Inferior parietal cortex (tissue), 1 donor: Measurements from ENCODE around the gene CCL20.
"Not testable (repeated sequence)": the region's sequence is repeated elsewhere in the genome, so short reads cannot be mapped to it uniquely, and the experiment has no call there.

Source experiments
- DNase-seq: peaks from one replicate; pipeline ENCODE4 v3.0.0-alpha.2; 2016; ENCODE audit errors: extremely low spot score

The CCL20 gene, protein sequence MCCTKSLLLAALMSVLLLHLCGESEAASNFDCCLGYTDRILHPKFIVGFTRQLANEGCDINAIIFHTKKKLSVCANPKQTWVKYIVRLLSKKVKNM

DNA sequence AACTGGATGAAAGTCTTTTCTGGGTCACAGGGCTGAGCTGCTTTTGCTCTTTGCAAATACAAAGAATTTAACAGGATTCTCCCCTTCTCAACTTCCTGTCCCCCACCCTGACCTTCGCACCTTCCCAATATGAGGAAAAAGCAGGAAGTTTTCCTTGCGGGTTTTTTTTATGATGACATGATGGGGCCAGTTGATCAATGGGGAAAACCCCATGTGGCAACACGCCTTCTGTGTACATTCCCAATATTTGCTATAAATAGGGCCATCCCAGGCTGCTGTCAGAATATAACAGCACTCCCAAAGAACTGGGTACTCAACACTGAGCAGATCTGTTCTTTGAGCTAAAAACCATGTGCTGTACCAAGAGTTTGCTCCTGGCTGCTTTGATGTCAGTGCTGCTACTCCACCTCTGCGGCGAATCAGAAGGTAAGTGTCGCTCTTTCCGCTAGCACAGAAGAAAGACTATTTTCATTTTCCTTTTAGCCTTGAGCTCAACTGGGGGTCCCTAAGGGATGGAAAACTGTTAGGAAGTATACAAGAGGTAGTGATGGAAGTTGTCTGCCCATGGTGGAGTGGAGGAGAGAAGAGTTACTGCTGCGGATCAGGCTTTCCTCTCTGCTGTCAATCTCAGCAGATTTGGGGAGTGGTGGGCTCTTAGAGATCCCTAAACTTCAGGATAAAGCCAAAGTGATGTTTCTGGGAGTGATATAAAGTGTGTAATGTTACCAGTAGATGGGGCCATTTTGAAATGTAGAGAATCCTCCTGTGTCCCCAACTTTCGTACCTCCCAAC lies at the start of gene CCL20:
CCL20 (plus strand) TSS at position 281 of the 792 bp plus-strand sequence; CDS start at position 351, 70 bp downstream.
- no peak for DNase-seq

DNA sequence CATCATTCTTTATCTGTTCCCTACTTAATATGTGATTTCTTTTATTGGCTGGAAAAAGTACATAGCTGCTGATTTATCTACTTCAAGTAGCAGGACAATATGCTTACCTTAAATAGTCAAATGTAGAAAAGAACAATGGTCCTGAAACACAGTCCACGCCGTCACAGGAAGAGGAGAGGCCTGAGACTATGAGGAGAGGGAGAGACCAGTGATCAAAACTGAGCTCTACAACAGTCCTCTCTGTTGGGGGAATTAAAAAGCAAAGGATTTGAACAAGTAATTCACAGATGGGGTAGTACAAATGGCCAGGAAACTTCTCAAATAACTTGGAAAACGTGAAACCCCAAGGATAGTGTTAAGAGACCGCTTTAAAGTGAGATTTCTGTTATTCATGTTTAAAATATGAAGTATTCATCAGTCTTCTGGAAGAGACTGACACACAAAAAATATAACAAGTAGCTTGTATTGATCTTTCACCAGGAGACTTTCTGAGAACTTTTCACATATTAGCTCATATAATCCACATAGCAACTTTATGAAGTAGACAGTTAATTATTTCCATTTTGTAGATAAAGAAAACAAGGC lies 47.8 kb upstream of the CCL20 start:
- no peak for DNase-seq

DNA sequence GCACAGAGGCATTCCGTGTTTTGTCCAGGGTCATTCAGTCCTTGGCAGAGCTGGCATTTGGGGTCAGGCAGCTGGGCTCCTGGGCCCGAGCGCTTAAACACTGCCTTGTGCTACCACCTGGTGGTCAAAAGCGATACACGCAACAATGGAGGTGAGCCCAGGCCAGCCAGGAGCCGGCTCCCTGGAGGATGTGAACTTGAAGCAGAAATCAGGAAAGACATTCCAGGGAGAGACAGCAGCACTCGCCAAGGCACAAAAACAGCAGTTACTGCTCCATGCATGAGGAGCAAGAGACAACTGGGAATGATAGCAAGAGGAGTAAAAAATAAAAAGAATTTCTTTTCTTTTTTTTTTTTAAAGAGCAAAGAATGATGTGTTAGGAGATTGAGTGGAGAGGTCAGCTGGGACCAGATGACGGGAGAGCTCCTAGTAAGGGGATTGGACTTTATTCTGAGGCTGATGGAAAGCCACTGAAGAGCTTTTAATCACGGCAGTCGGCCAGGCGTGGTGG lies 47.2 kb upstream of the CCL20 start:
- DNase-seq: peak; percentile 88

DNA sequence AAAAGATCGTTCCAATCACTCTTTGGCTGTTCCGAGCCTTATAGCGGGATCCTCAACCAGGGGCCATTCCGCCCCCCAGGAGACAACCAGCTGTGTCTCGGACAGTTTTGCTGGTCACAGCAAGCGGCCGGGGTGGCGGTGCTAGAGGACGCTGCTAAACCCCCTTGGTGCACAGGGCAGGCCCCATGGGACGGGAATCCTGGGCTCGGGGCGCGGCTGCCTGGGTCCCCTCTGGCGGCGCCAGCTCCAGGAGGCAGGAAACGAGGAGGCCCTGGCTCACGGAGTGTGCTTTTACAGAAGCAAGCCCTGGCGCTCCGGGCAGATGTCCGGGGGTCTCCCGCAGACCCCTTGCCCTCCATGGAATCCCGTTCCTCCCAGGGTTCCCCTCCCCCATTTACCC lies 45.8 kb upstream of the CCL20 start:
- DNase-seq: no peak

DNA sequence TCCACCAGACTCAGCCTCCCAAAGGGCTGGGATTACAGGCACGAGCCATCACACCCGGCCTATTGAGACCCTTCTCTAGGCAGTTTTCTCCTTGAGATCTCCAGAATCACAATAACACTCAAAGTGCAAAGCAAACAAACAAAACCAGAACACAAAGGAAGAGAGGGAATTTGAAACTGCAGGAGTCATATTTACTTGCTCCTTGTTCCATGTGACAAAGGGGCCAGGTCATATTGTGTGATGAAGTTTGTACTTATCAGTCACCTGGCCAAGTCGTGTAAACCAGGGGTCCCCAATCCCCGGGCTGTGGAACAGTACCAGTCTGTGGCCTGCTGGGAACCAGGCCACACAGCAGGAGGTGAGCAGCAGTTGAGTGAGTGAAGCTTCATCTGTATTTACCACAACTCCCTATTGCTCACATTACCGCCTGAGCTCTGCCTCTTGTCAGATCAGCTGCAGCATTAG lies 41.4 kb upstream of the CCL20 start:
- no peak for DNase-seq

DNA sequence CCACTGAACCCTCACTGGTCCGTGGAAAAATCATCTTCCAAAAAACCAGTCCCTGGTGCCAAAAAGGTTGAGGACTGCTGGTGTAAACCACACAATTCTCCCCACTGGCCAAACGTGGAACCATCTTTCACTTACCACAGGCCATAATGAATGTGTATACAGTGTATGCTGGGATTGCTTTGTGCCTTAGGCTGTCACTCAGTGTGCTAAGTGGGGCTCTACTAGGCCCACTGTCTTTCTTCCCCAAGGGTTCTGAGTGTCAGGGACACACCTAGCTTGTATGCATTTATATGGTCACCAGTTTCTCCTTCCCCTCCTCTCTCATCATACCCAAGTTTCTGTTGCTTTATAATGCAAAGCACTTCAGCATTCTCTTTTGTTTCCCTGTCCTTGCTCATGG lies 40.7 kb upstream of the CCL20 start:
- DNase-seq: no peak

DNA sequence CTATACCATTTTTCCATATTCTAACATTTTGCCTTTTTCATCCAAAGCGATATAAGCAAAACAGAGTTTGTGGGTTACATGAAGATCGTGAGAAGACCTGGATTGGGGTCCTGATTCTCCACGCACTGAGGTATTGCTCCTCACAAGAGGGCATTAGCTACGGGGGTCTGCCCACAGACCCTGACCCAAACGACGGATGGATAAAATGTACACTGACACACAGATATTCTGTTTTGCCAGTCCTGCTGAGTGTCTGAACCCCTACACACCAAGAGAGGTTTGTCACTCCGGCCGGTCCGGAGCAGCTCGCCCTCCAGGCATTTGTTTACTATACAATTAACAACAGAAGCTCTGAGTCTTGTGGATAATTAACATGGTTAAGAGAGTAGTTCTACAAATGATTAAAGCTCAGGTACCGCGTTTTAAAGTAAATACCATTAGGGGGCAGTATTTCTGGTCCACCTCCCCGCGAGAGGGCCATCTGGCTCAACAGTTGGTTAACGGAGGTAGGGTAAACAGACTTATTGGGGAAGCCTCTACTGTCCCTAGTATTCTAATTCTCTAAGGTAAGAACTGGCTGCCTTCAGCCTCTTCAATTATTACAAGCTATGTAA lies 39.5 kb upstream of the CCL20 start:
- DNase-seq: no peak

DNA sequence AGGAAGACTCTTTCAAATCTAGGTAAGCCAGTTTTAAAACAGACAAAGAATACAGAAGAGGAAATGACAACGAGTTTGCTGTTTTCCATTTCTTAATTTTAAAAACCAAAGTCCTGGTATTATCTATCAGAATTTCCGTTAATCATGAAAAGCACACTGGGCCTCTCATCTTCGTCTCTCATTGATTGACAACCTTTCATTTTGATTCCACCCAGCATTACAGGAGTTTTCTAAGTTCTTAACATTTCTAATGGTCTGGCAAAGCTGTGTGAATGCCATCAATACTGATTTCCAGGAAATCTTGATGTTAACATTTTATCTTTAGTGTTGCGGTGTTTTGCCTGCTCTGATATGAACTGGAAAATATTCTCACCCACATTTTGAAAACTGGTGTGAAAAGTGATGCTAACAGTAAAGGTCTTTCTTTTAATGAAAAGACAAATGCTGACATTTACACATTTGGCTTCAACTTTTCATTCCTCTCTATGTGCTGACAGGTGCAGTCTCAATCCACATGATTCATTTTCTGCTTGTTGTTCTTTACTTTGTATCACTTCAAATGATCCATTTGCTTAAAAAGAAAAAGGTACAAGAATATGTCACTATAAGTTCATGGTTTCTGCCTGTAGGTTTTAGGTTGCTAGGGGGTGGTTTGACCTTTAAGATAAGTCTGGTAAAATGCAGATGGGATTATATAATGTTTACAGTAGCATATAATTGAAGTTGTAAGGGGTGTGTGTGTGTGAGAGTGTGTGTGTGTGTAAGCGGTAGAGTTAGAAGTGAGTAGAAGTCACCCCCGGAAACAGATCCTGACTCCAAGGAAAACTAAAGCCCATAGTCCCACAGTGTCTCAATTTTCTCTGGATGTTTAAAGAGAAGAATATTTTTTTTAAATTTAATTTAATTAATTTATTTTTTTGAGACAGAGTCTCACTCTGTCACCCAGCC lies 38.5 kb upstream of the CCL20 start:
- DNase-seq: no peak

DNA sequence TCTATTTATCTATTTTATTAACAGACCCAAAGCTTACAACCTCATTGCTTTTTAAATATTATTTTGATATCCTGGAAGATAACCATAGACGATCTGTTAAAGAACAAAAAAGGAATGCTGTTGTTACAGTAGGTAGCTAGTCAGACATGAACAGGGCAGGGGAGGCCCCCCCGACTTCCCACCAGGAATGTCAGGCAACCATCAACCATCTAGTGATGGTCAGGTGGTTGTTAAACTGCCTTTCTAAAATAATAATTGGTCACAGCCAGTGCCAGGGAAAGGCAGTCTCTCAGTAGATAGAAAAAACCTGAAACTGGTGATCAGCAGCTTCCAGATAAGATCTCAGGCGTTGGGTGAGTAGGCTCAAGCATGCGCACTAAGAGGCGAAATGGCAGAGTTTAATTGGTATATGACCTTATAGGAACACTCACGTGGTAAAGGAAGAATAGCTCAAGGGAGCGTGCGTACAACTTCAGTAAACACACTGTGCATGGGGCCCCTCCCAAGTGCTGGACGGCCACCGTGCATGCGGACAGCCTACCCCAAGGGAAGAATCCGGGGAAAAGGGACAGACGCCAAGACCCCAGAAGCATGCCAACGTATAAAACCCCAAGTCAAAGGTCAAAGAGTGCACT lies 32.5 kb upstream of the CCL20 start:
- no peak for DNase-seq

DNA sequence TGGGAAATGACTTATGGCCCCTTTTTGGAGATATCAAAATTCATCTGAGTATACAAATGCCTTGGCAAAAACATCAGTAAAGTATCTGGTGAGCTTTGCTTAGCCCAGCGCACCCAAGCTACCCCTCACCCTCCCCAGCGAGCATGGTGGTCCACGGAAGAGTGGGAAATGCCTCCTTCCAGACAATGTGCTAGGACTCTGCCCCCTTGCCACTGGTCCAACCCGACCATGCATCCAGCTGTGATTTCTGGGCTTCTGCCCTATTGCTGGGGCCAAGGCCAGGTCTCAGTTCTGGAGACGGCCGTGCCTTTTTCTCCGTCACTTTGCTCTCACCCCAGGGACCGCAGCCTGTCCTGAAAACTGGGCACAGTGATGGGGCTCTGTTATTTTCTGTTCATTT lies 31.8 kb upstream of the CCL20 start:
- no peak for DNase-seq

DNA sequence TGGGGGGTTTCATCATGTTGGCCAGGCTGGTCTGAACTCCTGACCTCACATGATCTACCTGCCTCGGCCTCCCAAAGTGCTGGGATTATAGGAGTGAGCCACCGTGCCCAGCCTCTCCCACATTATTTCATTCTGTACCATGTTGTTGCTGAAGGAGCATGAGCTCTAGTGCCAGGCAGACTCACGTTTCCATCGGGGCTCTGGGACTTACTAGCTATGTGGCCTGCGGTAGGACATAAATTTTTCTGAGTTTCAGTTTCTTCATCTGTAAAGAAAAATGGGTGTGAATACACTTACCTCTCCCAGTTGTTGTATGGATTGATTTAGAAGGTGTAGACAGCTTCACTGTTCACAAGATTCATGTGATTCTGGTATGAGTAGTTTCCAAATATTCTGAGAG lies 30.8 kb upstream of the CCL20 start:
- no peak for DNase-seq

DNA sequence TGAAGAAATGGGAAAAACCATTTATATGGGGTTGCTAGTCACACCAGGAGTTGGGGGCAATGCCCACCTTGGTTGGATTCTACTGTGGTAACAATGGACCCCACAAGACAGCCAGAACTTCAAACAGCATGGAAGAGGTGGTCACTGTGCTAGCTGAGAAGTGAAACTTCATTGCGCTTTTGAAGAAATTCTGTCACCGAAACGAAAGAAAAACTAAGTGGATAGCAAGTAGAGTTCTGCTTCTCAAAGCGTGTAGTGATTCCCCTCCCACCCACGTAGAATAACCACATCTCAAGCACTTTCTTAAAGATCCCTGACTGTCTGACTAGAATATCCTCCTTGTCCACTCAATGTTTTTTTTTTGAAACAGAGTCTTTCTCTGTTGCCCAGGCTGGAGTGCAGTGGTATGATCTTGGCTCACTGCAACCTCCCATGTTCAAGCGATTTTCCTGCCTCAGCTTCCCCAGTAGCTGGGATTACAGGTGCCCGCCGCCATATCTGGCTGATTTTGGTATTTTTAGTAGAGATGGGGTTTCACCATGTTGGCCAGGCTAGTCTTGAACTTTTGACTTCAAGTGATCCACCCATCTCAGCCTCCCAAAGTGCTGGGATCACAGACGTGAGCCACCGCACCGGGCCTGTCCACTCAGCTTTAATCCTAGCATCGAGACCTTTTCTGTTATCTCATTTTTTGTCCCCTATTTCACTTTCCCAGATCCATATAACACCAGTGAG lies 30.1 kb upstream of the CCL20 start:
- DNase-seq: no peak

DNA sequence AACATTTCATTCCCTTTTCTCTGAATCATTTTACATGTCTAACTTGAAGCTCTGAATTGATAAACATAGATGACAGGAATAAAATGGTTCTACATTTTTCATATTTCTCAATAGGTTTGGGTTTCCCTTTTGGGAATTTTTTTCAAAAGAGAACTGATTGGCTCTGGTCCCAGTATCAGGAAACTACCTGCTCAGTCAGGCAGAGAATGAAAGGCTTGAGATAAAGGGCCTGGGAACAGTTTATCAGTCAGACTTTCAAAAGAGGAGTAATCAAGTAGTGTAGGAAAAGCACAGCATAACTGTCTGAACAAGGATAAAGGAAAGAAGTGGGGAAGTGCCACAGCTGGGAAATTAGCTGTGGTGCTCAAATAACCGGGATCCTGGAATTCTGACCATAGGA lies 28.3 kb upstream of the CCL20 start:
- DNase-seq: no peak

DNA sequence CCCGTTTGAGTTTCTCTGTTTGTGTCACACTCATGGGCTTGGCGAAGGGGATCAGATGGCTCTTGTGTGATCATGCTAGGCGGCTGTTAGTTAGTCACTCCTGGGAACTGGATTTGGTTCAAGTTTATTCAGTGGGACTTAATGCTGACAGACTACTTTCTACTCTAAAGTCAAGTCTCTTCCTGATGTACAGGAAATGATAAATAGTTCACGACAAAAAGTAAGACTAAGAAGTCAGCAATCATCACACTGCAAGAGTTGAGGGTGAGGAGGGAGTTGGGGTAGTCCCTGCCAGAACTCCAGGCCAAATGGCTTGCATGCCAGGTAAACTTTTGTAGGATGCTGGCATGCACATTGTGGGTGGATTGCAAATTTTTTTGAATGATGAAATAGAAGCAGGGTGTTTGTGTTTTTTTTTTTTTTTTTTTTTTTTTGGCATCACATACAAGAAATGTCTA lies 25.1 kb upstream of the CCL20 start:
- DNase-seq: no peak

DNA sequence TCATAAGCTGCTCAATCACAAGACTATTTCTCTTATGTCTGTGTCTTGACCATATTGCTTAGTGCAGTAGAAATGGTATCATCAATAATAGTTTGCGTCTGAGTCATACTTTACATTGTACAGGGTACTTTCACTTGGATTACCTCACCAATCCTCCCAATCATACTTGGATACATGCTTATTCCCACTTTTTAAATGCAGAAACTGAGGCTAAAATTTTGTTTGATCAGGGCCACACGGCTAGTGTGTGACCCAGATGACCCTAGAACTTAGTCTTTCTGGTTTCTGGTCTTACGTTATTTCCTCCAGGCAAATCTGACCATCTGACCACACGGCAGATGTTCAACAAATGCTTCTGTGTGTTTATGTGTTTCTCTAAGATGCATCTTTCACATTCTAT lies 23.8 kb upstream of the CCL20 start:
- DNase-seq: no peak

DNA sequence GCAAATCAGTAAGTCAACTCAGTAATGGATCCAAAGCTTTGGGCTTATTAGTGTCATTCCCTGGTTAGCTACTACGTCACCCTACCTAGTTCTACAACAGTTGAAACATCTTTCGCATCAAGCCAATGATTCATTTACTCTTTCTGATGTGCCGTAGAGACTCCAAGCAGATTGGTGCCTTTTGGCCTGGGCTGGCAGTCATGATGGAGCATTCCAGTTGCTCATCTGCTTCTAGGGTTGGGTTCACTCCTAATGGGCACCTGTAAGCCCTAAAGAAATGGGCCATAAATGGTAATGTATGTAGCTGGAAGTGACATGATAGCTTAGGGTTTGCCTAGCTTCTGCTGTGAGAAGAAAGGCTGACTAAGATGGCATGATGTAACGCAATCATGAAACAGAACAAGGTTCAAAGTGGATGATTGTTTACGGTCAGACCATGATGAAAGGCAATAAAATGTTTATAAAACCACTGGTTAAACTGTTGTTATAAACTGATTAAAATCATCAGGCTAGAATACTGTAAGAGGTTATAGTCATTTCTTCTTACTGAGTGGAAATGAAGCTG lies 20.4 kb upstream of the CCL20 start:
- DNase-seq: no peak

DNA sequence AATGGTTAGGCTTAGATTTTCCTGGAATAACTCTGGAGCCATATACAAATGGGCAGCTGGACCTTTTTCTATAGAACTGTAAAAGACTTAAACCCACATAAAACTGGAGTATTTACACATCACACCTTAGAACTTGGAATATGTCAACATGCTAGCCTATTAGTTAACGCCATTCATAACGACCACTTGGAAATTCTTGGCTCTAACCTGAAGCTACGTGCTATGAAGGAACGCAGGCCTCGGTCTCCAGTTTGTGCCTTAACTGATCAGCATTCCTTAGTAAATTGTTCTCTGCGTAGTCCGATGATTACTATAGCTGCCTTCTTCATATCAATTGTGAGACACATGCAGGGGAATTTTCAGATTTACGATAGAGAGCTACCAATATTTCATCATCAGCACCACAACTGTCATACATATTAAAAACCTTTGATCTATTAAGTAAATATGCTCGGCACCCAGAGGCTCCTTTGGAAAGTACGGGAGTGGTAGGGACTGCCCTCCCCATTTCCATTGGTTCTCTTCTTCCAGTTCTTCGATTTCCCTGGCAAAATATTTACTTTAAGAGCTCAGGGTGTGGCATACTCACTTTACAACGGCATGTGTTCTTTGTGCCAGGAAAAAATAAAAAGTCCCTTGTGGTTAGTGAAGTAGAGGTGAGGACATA lies 17.5 kb upstream of the CCL20 start:
- no peak for DNase-seq

DNA sequence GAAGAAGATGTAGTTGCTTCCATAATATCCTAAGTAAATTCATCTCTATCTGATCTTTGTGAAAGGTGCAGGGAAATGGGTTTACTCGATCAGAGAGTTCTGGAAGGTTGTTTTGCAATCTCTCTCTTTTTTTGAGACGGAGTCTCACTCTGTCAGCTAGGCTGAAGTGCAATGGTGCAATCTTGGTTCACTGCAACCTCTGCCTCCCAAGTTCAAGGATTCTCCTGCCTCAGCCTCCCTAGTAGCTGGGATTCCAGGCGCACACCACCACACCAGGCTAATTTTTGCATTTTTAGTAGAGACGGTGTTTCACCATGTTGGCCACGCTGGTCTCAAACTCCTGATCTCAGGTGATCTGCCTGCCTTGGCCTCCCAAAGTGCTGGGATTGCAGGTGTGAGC lies 16.9 kb upstream of the CCL20 start:
- not testable (repeated sequence) for DNase-seq

DNA sequence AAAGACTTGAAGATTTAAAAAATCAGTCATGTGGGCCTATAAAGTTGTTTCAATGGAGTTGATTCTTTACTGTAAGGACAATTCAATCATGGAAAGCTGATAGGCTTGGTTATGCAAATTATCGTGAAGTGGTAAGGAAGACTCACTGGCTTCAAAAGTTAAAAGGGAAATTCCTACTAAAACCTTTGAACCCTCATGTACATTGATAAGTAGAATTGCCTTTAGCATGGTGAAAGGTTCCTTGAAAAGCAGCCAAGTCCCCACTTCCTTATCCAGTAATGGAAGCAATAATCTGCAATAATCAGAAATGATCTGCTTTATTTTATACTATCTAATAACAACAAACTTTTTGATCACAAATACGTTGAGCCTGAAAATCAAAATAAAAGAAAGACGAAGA lies 14.4 kb upstream of the CCL20 start:
- no peak for DNase-seq
